Ovary (tissue), 9 donors: Measurements from ENCODE around the gene VAMP4. TPM values are rescaled to one million over a fixed set of nuclear protein-coding genes. Genes with fewer than 3 reads are reported as not detected.

Experiments
- DNase-seq, 5 donors: peaks; one replicate each; pipeline ENCODE4 v3.0.0-alpha.2; 2019 to 2020
- H3K27ac ChIP-seq, 2 donors: fragments of 200-600 bp; one replicate each; pipeline versions ENCODE4 v1.5.1 to v1.8.0; 2019 to 2022
- H3K27me3 ChIP-seq: fragments of 200-600 bp; one replicate; pipeline ENCODE4 v1.8.0; 2022
- H3K36me3 ChIP-seq: fragments of 200-600 bp; sonication (generic); one replicate; pipeline ENCODE4 v1.5.1; 2019
- H3K4me1 ChIP-seq: one replicate; pipeline ENCODE4 v1.8.1; 2013; ENCODE audit warnings: mild to moderate bottlenecking, moderate library complexity; ENCODE audit not compliant: insufficient read depth
- H3K4me3 ChIP-seq: fragments of 200-600 bp; sonication (generic); one replicate; pipeline ENCODE4 v1.5.1; 2017
- H3K9me3 ChIP-seq, 2 donors: fragments of 200-600 bp in 1 of 2; sonication (generic) in 1 of 2; one replicate each; pipeline versions ENCODE4 v1.5.1 to v1.8.1; 2013 to 2019; ENCODE audit warnings: mild to moderate bottlenecking in 1 of 2, moderate library complexity in 1 of 2
- CTCF ChIP-seq, 3 donors: fragments of 450-650 bp in 2 of 3; fragments of 200-600 bp in 1 of 3; IDR thresholded peaks; one replicate each; pipeline versions ENCODE4 v1.5.1 to v1.8.0; 2016 to 2022; ENCODE audit warnings: antibody characterized with exemption in 3 of 3, mild to moderate bottlenecking in 1 of 3
- EP300 ChIP-seq: sonication (generic); formaldehyde crosslinking; IDR thresholded peaks from one replicate; pipeline ENCODE4 v1.6.1; 2017; ENCODE audit warnings: antibody characterized with exemption
- POLR2A ChIP-seq: fragments of 450-650 bp; IDR thresholded peaks from one replicate; pipeline ENCODE4 v1.6.1; 2017; ENCODE audit warnings: antibody characterized with exemption, mild to moderate bottlenecking, moderate library complexity
- WGBS, 3 donors: extraction: QIAGEN DNeasy Blood & Tissue Kit in 1 of 3; methylation state at CpG; one replicate each; pipeline versions ENCODE4 v1.1.5 to v1.1.7; 2013 to 2017; 5-methylcytosine and 5-hydroxymethylcytosine counted together
- intact Hi-C, 4 donors: fragments of 100-400 bp; cut with DNase I; formaldehyde crosslinking; loops; one replicate each; pipeline versions ENCODE4 v1.11.0 to v1.15.1; 2022 to 2023
- polyA plus RNA-seq, 2 donors: library from polyadenylated mRNA; stranded (reverse); fragments of 200-250 nt in 1 of 2; fragments of 350-450 nt in 1 of 2; fragmentation: Illumina TruSeq in 1 of 2; extraction: RNeasy Lipid Tissue Mini Kit (QIAGEN cat#74804) in 1 of 2; gene quantifications; one replicate each; pipeline ENCODE4 v1.2.3, GENCODE V29; 2013 to 2014
- total RNA-seq, 7 donors: library from RNA; depleted of rRNA in 2 of 7; stranded (reverse); fragments of >200 nt in 2 of 7; fragmentation: NEBNext Ultra II Directional in 3 of 7; extraction: Animal tissue kit (Norgen Biotek cat#: 25700) in 3 of 7; gene quantifications; one replicate each; pipeline versions ENCODE4 v1.1.0 to v1.2.4, GENCODE V29; 2016 to 2023
- donor health status: DM: no; HTN: no; CAD: no; lungs with moderate emphysema.
- donor health status: DM: no; HTN: no; CAD: no.
- donor health status: Bipolar disorder and iron deficiency.
- donor health status: DM: yes; HTN: yes; CAD: no.
- donor health status: DM: no; HTN: no; CAD: no.
- donor health status: DM: yes; HTN: yes; CAD: no.

The VAMP4 gene
- total and polyA plus RNA-seq, 9 donors = 6.7 to 14.1 (median 12.3) TPM

DNA sequence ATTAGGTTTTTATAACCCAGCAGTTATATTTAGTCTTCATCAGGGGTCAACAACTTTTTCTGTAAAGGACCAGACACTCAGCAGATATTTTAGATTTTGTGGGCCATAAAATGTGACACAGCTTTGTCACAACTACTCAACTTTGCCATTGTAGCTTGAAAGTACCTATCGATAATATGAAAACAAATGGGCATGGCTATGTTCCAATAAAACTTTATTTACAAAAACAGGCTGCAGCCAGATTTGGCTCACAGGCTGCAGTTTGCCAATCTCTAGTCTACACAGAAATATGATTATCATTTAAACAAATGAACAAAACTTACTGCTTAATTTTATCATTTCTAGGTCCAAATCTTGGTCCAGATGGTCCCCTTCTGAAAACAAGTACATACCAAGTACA is 23.0 kb downstream of the VAMP4 start:
- Histone ChIP-seq H3K27me3 (no peaks in the 10 kb centered on the region), H3K4me1 (no peaks in the 10 kb centered on the region), H3K9me3 (no peaks in the 10 kb centered on the region), H3K36me3 (no peaks in the 10 kb centered on the region), H3K27ac (no peak overlapping the region), H3K4me3 (no peak overlapping the region)
- 35 to 67% (median 47%) methylated on average over 1 of the region's 1 CpG for WGBS, 3 donors
- DNase-seq = no peak
- intact Hi-C loops = loop anchor here in 2 of 4 donors (5.0 to 10.0 kb wide), 3 partner anchors 72 to 234 kb away; partner anchors contain the start of gene PRRC2C (in 1 of the 2)
- TF ChIP-seq EP300 (no peak), CTCF (IDR thresholded peaks at IDR 0.05) (no peak), POLR2A (no peak)

DNA sequence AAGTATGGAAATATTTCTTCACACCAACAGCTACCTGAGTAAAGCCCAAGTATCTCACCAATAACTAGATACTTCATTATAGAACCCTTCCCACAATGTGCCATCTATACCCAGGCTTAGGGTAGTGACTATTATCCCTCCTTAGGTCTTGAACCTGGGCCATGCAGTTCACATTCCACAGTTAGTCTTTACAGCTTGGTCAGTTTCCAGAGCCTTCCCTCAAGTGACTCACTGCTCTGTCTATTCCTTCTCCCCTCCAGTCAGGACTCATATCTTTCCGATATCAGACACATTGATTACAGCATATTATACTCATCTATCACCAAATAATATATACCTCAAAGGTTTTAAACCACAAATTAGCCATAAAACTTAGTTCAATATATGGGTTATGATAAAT is 23.6 kb downstream of the VAMP4 start:
- TF ChIP-seq CTCF (IDR thresholded peaks at IDR 0.05) (no peak), EP300 (no peak), POLR2A (no peak)
- H3K27ac ChIP-seq = no peak overlapping the region
- H3K36me3 ChIP-seq = no peaks in the 10 kb centered on the region
- no peak overlapping the region for H3K4me3 ChIP-seq
- 89 to 92% (median 91%) methylated on average over 1 of the region's 1 CpG for WGBS, 3 donors
- intact Hi-C loops = loop anchor here in 2 of 4 donors (5.0 to 10.0 kb wide), 3 partner anchors 71 to 233 kb away; partner anchors contain the start of gene PRRC2C (in 1 of the 2)
- no peaks in the 10 kb centered on the region for H3K4me1 ChIP-seq
- no peaks in the 10 kb centered on the region for H3K27me3 ChIP-seq
- no peak for DNase-seq
- no peaks in the 10 kb centered on the region for H3K9me3 ChIP-seq

- no peaks in the 10 kb centered on the region for H3K36me3 ChIP-seq
- no peaks in the 10 kb centered on the region for H3K27me3 ChIP-seq
- H3K4me3 ChIP-seq = no peak overlapping the region
- intact Hi-C loops = loop anchor here in 2 of 4 donors (5.0 to 10.0 kb wide), 3 partner anchors 70 to 232 kb away; partner anchors contain the start of gene PRRC2C (in 1 of the 2)
- H3K27ac ChIP-seq = no peak overlapping the region
- no peaks in the 10 kb centered on the region for H3K9me3 ChIP-seq
- no peak for DNase-seq
- 86 to 91% (median 87%) methylated on average over 2 of the region's 2 CpGs for WGBS, 3 donors
- TF ChIP-seq CTCF (IDR thresholded peaks at IDR 0.05) = no peak
- no peaks in the 10 kb centered on the region for H3K4me1 ChIP-seq
Measured at GRCh38 chr1:171717062-171717718, 24.7 kb downstream of the VAMP4 start.

- intact Hi-C loops = loop anchor here in 2 of 4 donors (5.0 to 10.0 kb wide), 3 partner anchors 69 to 232 kb away; partner anchors contain the start of gene PRRC2C (in 1 of the 2)
- H3K4me1 ChIP-seq = no peaks in the 10 kb centered on the region
- no peaks in the 10 kb centered on the region for H3K9me3 ChIP-seq
- H3K36me3 ChIP-seq = no peaks in the 10 kb centered on the region
- no peaks in the 10 kb centered on the region for H3K27me3 ChIP-seq
- TF ChIP-seq POLR2A (no peak), EP300 (no peak), CTCF (IDR thresholded peaks at IDR 0.05) (no peak)
- no peak for DNase-seq
- WGBS, 3 donors = 60 to 74% (median 71%) methylated on average over 3 of the region's 3 CpGs
- H3K27ac ChIP-seq = no peak overlapping the region
- no peak overlapping the region for H3K4me3 ChIP-seq
Measured at GRCh38 chr1:171716616-171717015, 25.2 kb downstream of the VAMP4 start.
